Measurements from ENCODE around the gene TSC22D1. TPM values are rescaled to one million over a fixed set of nuclear protein-coding genes. Genes with fewer than 3 reads are reported as not detected.

The TSC22D1 gene
- total RNA-seq, 1 experiment from 2014 or later: 194 TPM

- Histone ChIP-seq H3K4me3 (ENCODE audit: low read length) (peak overlapping the region; percentile 5; the same call in 1 of the 2 replicates), H3K9ac (ENCODE audit: low read length) (no peak overlapping the region), H3K27ac (ENCODE audit: low read length) (peak overlapping the region; percentile 51), H2AFZ (ENCODE audit: low read length) (peak overlapping the region; percentile 68), H3K36me3 (ENCODE audit: low read depth, low read length) (no peaks in the 10 kb centered on the region), H3K4me2 (ENCODE audit: low read length) (peak overlapping the region; percentile 66), H3K4me1 (ENCODE audit: insufficient read depth, low read length) (peaks cover 21% of the 10 kb centered on the region), H3K27me3 (ENCODE audit: low read length) (no peaks in the 10 kb centered on the region), H3F3A (ENCODE audit: low read length, unreplicated experiment) (no peaks in the 10 kb centered on the region), H3K9me2 (replicated peaks; ENCODE audit: low read length) (no peaks in the 10 kb centered on the region), H3K79me2 (ENCODE audit: low read length) (no peaks in the 10 kb centered on the region), H4K20me1 (ENCODE audit: low read length) (no peaks in the 10 kb centered on the region), H3K9me3 (ENCODE audit: low read length) (no peaks in the 10 kb centered on the region)
- no peak for DNase-seq
- ATAC-seq: no peak
- ChIA-PET POLR2A (ENCODE audit: unreplicated experiment) (no interaction called here), CTCF (no interaction called here)
- intact Hi-C loops (cut with micrococcal nuclease): no loop called here
- BruUV-seq (replicated peaks): no TSS peak
- TF ChIP-seq CTCF (conservative IDR thresholded peaks at IDR 0.05; ENCODE audit: low read depth, low read length): no peak
- no peak for TF ChIP-seq EZH2phosphoT487 (IDR thresholded peaks at IDR 0.05; ENCODE audit: borderline replicate concordance, low read length)
- no peak for TF ChIP-seq EZH2 (IDR thresholded peaks at IDR 0.05; ENCODE audit: low read length, unreplicated experiment)
Observed at GRCh38 chr13:44402899-44403445, 173.2 kb downstream of the TSC22D1 start.

- no peak for TF ChIP-seq CTCF (conservative IDR thresholded peaks at IDR 0.05; ENCODE audit: low read depth, low read length)
- TF ChIP-seq EZH2phosphoT487 (IDR thresholded peaks at IDR 0.05; ENCODE audit: borderline replicate concordance, low read length): no peak
- no peak for TF ChIP-seq EZH2 (IDR thresholded peaks at IDR 0.05; ENCODE audit: low read length, unreplicated experiment)
- no peak overlapping the region for H3K9ac ChIP-seq (ENCODE audit: low read length)
- POLR2A ChIA-PET (ENCODE audit: unreplicated experiment): no interaction called here
- no peak for DNase-seq
- no peak overlapping the region for H3K27ac ChIP-seq (ENCODE audit: low read length)
- H3K27me3 ChIP-seq (ENCODE audit: low read length): no peaks in the 10 kb centered on the region
- no peaks in the 10 kb centered on the region for H3K9me2 ChIP-seq (replicated peaks; ENCODE audit: low read length)
- no peaks in the 10 kb centered on the region for H3F3A ChIP-seq (ENCODE audit: low read length, unreplicated experiment)
- no peaks in the 10 kb centered on the region for H3K9me3 ChIP-seq (ENCODE audit: low read length)
- no peak overlapping the region for H2AFZ ChIP-seq (ENCODE audit: low read length)
- H3K79me2 ChIP-seq (ENCODE audit: low read length): no peaks in the 10 kb centered on the region
- H3K36me3 ChIP-seq (ENCODE audit: low read depth, low read length): no peaks in the 10 kb centered on the region
- no peaks in the 10 kb centered on the region for H4K20me1 ChIP-seq (ENCODE audit: low read length)
- CTCF ChIA-PET: no interaction called here
- peaks cover 21% of the 10 kb centered on the region for H3K4me1 ChIP-seq (ENCODE audit: insufficient read depth, low read length)
- intact Hi-C loops (cut with micrococcal nuclease): no loop called here
- BruUV-seq (replicated peaks): no TSS peak
- H3K4me3 ChIP-seq (ENCODE audit: low read length): no peak overlapping the region
- no peak overlapping the region for H3K4me2 ChIP-seq (ENCODE audit: low read length)
- no peak for ATAC-seq
Observed at GRCh38 chr13:44401577-44401976, 174.6 kb downstream of the TSC22D1 start.

DNA sequence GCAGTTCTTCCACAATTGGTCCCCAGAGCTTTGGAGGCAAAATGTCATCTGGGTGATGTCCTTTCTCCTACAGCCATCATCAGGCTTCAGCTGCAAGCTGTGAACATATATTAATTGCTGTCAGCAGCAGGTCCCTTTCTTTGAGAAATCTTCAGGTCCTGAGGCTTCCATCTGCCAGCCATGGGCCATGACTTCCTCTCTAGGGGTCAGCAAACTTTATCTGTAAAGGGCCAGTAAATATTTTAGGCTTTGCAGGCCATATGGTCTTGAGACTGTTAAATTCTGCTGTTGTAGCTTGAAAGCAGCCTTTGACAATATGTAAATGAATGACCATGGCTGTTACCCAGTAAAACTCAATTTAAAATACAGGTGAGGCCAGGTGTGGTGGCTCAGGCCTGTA, 175.4 kb downstream of the TSC22D1 start:
- Histone ChIP-seq H3K9ac (ENCODE audit: low read length) (no peak overlapping the region), H3K79me2 (ENCODE audit: low read length) (no peaks in the 10 kb centered on the region), H3K27me3 (ENCODE audit: low read length) (no peaks in the 10 kb centered on the region), H4K20me1 (ENCODE audit: low read length) (no peaks in the 10 kb centered on the region), H3K36me3 (ENCODE audit: low read depth, low read length) (no peaks in the 10 kb centered on the region), H3F3A (ENCODE audit: low read length, unreplicated experiment) (no peaks in the 10 kb centered on the region), H3K4me1 (ENCODE audit: insufficient read depth, low read length) (peaks cover 21% of the 10 kb centered on the region), H3K4me2 (ENCODE audit: low read length) (no peak overlapping the region), H3K4me3 (ENCODE audit: low read length) (no peak overlapping the region), H3K9me3 (ENCODE audit: low read length) (no peaks in the 10 kb centered on the region), H2AFZ (ENCODE audit: low read length) (no peak overlapping the region), H3K27ac (ENCODE audit: low read length) (no peak overlapping the region), H3K9me2 (replicated peaks; ENCODE audit: low read length) (no peaks in the 10 kb centered on the region)
- intact Hi-C loops (cut with micrococcal nuclease): no loop called here
- no peak for TF ChIP-seq CTCF (conservative IDR thresholded peaks at IDR 0.05; ENCODE audit: low read depth, low read length)
- TF ChIP-seq EZH2phosphoT487 (IDR thresholded peaks at IDR 0.05; ENCODE audit: borderline replicate concordance, low read length): no peak
- TF ChIP-seq EZH2 (IDR thresholded peaks at IDR 0.05; ENCODE audit: low read length, unreplicated experiment): no peak
- CTCF ChIA-PET: interaction anchor here (0.7 kb wide), 1 partner anchor 21 kb away, joined by 3 read pairs; no protein-coding TSS in a partner anchor
- no peak for DNase-seq
- no peak for ATAC-seq
- POLR2A ChIA-PET (ENCODE audit: unreplicated experiment): interaction anchor here (0.5 kb wide), 1 partner anchor 400 kb away, joined by 3 read pairs; no protein-coding TSS in a partner anchor
- no TSS peak for BruUV-seq (replicated peaks)
